Nephron (organoid): ENCODE results near the gene MMP15.
A peak's percentile ranks its signal among the peaks of the same experiment; 100 is the strongest.

Experiments
- H3K27ac Mint-ChIP-seq, 3 experiments: 2 replicates each; pipeline ENCODE4 v1.8.0; 2020; ENCODE audit warnings: mixed read lengths in 3 of 3, mild to moderate bottlenecking in 2 of 3, moderate library complexity in 1 of 3
- H3K27me3 Mint-ChIP-seq: 2 replicates; pipeline ENCODE4 v1.8.0; 2021; ENCODE audit warnings: low read depth, mild to moderate bottlenecking, moderate library complexity, mixed read lengths
- H3K36me3 Mint-ChIP-seq: 2 replicates; pipeline ENCODE4 v1.8.0; 2020; ENCODE audit warnings: low read depth, mixed read lengths
- H3K4me1 Mint-ChIP-seq: 2 replicates; pipeline ENCODE4 v1.8.0; 2020; ENCODE audit warnings: mixed read lengths
- H3K4me3 Mint-ChIP-seq, 3 experiments: 2 replicates each; pipeline ENCODE4 v1.8.0; 2020; ENCODE audit warnings: mild to moderate bottlenecking in 3 of 3, mixed read lengths in 3 of 3, moderate library complexity in 2 of 3
- H3K9me3 Mint-ChIP-seq: 2 replicates; pipeline ENCODE4 v1.8.0; 2020; ENCODE audit warnings: mixed read lengths
- TF ChIP-seq, protein P1 (sequence below), 3 experiments: fragments of 200-600 bp; sonication (generic); IDR thresholded peaks; one replicate each; pipeline ENCODE4 v1.5.0; 2021; ENCODE audit warnings: antibody characterized with exemption in 3 of 3; ENCODE audit not compliant: unreplicated experiment in 3 of 3

The MMP15 gene

GRCh38 chr16:57998486-57998885 is 27.1 kb upstream of the MMP15 start:
- peak overlapping the region; percentile 78 to 91 (median 90) for H3K4me3 Mint-ChIP-seq
- H3K4me1 Mint-ChIP-seq = peaks cover 13% of the 10 kb centered on the region
- no peaks in the 10 kb centered on the region for H3K27me3 Mint-ChIP-seq
- H3K9me3 Mint-ChIP-seq = no peaks in the 10 kb centered on the region
- TF ChIP-seq, protein P1, sequence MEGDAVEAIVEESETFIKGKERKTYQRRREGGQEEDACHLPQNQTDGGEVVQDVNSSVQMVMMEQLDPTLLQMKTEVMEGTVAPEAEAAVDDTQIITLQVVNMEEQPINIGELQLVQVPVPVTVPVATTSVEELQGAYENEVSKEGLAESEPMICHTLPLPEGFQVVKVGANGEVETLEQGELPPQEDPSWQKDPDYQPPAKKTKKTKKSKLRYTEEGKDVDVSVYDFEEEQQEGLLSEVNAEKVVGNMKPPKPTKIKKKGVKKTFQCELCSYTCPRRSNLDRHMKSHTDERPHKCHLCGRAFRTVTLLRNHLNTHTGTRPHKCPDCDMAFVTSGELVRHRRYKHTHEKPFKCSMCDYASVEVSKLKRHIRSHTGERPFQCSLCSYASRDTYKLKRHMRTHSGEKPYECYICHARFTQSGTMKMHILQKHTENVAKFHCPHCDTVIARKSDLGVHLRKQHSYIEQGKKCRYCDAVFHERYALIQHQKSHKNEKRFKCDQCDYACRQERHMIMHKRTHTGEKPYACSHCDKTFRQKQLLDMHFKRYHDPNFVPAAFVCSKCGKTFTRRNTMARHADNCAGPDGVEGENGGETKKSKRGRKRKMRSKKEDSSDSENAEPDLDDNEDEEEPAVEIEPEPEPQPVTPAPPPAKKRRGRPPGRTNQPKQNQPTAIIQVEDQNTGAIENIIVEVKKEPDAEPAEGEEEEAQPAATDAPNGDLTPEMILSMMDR (IDR thresholded peaks at IDR 0.05; ENCODE audit: unreplicated experiment in 3 of 3) = no peak
- H3K27ac Mint-ChIP-seq = no peak overlapping the region
- H3K36me3 Mint-ChIP-seq = peaks cover 18% of the 10 kb centered on the region

DNA sequence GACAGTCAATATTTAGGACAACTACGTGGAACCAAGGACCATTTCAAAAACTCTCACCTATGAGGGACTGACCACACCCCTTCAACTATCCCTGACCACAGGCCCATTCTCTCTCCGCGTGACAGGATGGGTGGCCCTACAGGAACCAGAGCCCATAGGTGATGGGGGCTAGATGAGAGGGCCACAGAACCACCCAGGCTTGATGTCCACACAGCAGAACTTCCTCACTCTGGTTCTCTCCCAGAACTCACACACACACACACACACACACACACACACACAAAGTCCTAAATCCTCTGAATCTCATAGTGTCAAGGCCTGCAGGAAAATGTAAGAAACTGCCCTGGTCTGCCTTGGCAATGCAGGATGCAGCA is 26.6 kb upstream of the MMP15 start:
- TF ChIP-seq, protein P1 (IDR thresholded peaks at IDR 0.05; ENCODE audit: unreplicated experiment in 3 of 3) = no peak
- H3K4me3 Mint-ChIP-seq = peak overlapping the region; percentile 78 to 91 (median 90)
- H3K4me1 Mint-ChIP-seq = peaks cover 13% of the 10 kb centered on the region
- H3K27ac Mint-ChIP-seq = peak overlapping the region; percentile 20 to 89 (median 76)
- H3K27me3 Mint-ChIP-seq = no peaks in the 10 kb centered on the region
- no peaks in the 10 kb centered on the region for H3K9me3 Mint-ChIP-seq
- H3K36me3 Mint-ChIP-seq = peaks cover 18% of the 10 kb centered on the region

DNA sequence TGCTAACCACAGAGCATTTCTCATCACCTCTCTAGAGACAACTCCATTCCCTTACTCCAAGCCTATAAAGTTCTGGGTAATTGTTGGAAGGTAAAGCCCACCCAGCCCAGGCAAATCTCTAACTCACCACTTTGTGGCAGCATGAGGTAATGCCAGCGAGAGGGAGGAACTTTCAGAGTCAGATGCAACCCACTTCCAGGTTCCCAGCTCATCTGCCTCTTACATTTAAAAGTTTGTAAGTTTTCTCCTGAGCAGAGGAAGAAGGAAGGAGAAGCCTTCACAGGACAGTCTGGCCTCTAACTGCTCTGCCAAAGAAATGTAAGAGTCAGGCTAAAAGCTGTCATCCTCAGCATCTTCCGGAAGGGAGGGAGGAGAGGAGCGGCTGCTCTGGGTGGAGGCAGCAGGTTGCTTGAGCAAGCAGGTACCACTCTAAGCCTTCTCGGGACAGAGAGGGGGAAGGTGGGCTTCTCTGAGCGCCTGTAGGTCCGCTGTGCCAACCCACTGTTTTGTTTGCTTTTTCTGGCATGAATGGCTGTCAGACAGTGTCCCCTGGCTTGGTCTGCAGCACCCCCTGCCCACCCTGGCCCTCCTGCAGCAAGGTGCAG is 26.1 kb upstream of the MMP15 start:
- Mint-ChIP-seq H3K4me1 (peaks cover 13% of the 10 kb centered on the region), H3K27ac (peak overlapping the region; percentile 20 to 89 (median 76)), H3K27me3 (no peaks in the 10 kb centered on the region), H3K36me3 (peaks cover 17% of the 10 kb centered on the region), H3K4me3 (peak overlapping the region; percentile 78 to 91 (median 90)), H3K9me3 (no peaks in the 10 kb centered on the region)
- TF ChIP-seq, protein P1 (IDR thresholded peaks at IDR 0.05; ENCODE audit: unreplicated experiment in 3 of 3) = no peak

DNA sequence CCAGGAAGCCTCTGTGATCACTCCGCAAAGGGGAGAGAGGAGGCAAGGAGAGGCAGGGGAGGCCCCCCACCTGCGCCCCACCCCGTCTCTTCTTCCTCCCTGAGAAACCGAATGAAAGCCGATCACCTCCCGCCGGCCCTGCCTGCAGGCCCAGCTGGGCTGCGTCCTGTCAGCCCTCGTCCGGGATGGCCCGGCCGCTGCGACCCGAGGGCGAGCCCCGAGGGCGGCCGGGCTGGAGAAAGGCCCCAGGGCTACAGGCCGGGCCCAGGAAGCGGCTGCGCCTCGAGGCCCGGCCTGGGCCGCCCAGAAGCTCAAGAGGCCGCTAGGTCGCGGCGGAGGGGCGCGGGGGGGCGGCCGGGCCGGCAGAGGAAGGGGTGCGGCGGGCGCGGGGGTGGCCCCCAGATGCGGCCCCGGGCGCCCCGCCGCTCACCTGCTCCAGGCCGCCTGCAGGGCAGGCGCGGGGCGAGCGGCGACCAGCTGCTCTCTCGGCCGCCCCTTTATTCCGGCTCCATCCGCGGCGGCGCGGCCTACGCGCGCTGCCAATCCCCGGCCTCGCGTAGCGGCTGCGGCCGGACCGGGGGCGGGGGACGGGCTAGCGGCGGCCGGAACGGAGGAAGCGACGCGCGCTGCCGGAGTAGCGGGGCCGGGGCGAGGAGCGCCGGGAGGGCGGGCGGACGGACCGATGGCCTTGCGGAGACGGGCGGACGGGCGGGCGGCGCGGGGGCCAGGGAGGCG is 25.4 kb upstream of the MMP15 start, which contains the start of gene ZNF319:
Gene ZNF319, minus strand, starts transcription at position 702 of the 735 bp plus-strand sequence. CDS start 2,407 bp downstream, outside the sequence.
- Mint-ChIP-seq H3K27me3 (no peaks in the 10 kb centered on the region), H3K4me1 (peaks cover 13% of the 10 kb centered on the region), H3K4me3 (peak within 1 kb of the TSS; percentile 90 to 93 (median 90)), H3K36me3 (peaks cover 18% of the 10 kb centered on the region), H3K9me3 (no peaks in the 10 kb centered on the region), H3K27ac (peak within 1 kb of the TSS; percentile 55 to 89 (median 89))
- TF ChIP-seq, protein P1 (IDR thresholded peaks at IDR 0.05; ENCODE audit: unreplicated experiment in 3 of 3) = no peak

DNA sequence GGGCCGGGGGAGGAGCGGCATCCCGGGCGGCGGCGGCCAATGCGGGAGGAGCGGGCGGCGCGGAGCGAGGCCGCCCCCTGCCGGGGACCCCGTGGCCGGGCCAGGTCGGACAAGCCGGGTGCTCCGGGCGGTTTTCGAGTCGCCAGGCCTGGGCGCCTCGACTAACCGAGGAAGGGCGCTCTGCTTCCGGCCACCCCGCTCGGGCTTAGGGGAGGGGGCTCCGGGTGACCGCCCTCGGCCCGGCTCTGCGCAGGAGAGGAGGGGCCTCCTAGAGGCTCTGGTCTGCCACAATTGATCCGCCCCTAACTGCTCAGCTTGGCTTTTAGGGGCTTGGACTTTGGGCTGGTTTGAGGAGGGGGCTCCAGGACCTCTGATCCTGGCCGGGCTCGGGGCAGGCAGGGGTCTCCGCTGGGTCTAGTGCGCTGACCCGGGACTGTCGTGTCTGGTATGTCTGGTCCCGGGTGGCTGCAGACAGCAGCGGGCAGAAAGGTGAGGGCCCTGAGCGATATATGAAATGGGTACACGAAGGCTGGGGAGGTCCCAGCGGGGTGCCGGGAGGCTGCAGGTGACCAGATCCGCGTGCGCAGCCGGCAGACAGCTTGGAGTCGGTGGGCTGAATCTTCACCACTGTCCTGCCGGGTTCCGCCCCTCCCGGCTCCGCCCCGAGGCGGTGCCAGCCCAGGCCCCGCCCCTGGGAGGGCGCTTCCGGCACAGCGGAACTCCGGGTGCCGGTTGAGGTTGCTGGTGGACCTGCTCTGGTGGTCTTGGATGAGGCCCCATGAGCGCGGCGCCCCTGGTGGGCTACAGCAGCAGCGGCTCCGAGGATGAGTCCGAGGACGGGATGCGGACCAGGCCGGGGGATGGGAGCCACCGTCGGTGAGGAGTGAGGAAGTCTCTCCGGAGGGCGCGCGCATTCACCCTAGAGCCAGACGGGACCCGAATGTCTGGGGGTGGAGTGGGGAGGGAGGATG is 24.6 kb upstream of the MMP15 start, which contains the start of gene USB1:
Gene USB1, plus strand, starts transcription at position 702 of the 971 bp plus-strand sequence. Its CDS starts 77 bp downstream, at position 779.
- Mint-ChIP-seq H3K36me3 (peaks cover 23% of the 10 kb centered on the region), H3K4me1 (peaks cover 13% of the 10 kb centered on the region), H3K27me3 (no peaks in the 10 kb centered on the region), H3K4me3 (peak within 1 kb of the TSS; percentile 90 to 93 (median 90)), H3K9me3 (no peaks in the 10 kb centered on the region), H3K27ac (peak within 1 kb of the TSS; percentile 55 to 89 (median 80))
- TF ChIP-seq, protein P1 (IDR thresholded peaks at IDR 0.05; ENCODE audit: unreplicated experiment in 3 of 3) = peak; percentile 62 to 69 (median 66)
